KOPT-K1 (cell line): Measurements from ENCODE around the gene APP.
"Not testable (repeated sequence)": the region's sequence is repeated elsewhere in the genome, so short reads cannot be mapped to it uniquely, and the experiment has no call there.

Source experiments
- H3K27ac ChIP-seq: fragments of 200-600 bp; sonication (generic); 2 replicates; pipeline ENCODE4 v1.5.1; 2016; ENCODE audit warnings: antibody characterized with exemption, mild to moderate bottlenecking, low read depth, low read length; ENCODE audit not compliant: poor library complexity, severe bottlenecking
- H3K36me3 ChIP-seq: fragments of 200-600 bp; sonication (generic); 2 replicates; pipeline ENCODE4 v1.5.1; 2017; ENCODE audit warnings: antibody characterized with exemption, mild to moderate bottlenecking, low read length, moderate library complexity; ENCODE audit not compliant: insufficient read depth
- H3K9me3 ChIP-seq: fragments of 200-600 bp; sonication (generic); 2 replicates; pipeline ENCODE4 v1.5.1; 2017; ENCODE audit warnings: antibody characterized with exemption, low read length, mild to moderate bottlenecking; ENCODE audit not compliant: insufficient read depth, poor library complexity, severe bottlenecking

Gene APP

DNA sequence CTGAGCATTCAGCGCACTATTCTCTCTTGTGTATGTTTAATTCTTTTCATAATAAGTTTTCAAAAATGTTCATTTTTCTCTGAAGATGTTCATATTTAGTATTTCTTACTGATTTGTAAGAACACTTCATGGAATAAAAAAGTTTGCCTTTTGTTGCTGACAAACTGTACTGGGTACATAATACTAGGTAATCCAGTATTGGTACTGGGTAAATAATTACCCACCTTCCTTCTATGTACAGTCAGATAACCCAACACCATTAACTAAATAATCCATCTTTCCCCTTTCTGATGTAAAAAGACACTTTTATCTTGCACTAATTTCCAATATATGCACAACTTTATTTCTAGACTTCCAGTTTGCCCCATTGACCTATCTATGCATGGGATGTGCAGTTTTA lies 23.9 kb downstream of the APP start:
- Histone ChIP-seq H3K9me3 (no peaks in the 10 kb centered on the region), H3K36me3 (no peaks in the 10 kb centered on the region), H3K27ac (no peak overlapping the region)

DNA sequence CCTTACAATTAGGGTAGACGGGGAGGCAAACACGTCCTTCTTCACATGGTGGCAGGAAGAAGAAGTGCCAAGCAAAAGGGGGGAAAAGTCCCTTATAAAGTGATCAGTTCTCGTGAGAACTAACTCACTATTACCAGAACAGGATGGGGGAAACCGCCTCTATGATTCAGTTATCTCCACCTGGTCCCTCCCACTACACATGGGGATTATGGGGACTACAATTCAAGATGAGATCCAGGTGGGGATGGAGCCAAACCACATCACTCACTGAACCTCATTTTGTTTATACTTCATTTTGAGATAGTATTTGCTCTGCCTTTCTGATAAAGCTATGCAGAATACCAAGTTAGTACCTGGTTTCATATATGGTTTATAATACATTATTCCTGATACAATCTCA lies 26.5 kb downstream of the APP start:
- no peaks in the 10 kb centered on the region for H3K9me3 ChIP-seq
- H3K27ac ChIP-seq: no peak overlapping the region
- no peaks in the 10 kb centered on the region for H3K36me3 ChIP-seq

DNA sequence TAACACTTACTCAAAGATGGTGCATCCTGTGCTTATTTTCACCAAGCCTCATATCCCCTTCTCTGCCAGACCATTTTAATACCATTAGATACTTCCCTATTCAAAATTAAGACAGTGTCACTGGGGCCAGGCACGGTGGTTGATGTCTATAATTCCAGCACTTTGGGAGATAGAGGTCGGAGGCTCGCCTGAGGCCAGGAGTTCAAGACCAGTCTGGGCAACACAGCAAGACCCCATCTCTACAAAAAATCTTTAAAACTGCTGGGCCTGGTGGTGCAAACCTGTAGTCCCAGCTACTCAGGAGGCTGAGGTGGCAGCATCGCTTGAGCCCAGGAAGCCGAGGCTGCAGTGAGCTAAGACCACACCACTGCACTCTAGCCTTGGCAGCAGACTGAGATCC lies 28.2 kb downstream of the APP start:
- Histone ChIP-seq H3K27ac (no peak overlapping the region), H3K9me3 (no peaks in the 10 kb centered on the region), H3K36me3 (no peaks in the 10 kb centered on the region)

DNA sequence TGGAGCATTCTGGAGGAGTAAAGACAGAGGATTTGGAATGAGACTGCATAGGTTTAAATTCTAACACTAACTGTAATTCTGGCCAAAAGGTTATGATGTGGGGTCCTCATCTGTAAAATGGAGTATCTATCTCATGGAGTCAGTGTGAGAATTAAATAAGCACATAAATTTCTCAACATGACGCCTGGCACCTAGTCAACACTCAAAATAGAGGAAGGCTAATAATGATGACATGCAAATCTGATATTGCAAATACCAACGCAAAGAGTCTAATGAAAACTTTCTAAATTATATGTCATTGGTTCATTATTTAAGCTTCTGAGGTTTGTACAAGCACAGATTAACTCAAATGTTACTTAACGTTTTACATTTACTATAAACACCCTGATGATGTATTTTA lies 29.6 kb downstream of the APP start:
- Histone ChIP-seq H3K27ac (no peak overlapping the region), H3K9me3 (no peaks in the 10 kb centered on the region), H3K36me3 (no peaks in the 10 kb centered on the region)

DNA sequence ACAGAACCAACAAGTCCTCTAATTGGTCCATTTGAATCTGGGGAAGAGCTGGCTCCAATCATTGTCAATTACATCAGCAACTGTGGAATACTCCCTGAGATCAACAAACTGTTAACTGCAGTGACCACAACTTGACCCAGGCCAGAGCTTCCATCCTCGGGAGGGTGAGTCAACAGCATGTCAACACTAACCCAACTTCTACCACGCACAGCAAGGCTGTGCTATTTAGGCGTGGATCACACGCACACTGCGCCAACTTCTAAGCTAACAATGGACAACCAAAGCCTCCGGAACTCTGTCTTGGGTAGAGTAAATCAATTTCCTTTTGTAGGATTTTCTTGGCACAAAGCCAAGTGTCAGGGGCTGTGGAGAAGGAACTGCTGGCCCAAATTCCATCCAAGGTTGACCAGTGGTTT lies 30.4 kb downstream of the APP start:
- H3K9me3 ChIP-seq: no peaks in the 10 kb centered on the region
- no peaks in the 10 kb centered on the region for H3K36me3 ChIP-seq
- no peak overlapping the region for H3K27ac ChIP-seq

DNA sequence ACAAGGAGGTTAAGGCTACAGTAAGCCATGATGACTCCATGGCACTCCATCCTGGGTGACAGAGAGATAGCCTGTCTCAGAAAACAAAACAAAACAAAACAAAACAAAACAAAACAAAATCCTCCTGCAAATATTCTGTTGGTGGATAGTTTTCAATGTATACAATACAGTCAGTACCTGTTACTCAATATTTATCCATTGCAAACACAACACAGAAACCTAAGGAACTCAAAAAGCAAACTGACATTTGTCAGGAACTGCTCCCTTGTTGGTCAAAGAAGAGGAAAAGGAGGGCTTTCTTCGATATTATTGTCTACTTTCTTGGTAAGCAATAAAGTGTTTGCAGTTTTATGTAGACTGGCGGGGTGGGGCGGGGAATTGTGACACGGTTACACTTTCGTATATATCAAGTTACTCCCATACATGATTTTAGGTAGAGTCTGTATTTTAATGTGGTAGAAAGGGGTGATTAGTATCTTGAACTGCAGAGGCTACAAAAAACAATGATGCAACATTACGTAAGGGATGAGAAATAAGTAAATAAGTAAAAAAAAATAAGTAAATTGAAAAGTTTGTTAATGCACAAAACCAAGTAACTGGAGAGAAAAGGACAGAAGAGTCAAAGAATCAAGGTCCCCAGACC lies 31.8 kb downstream of the APP start:
- no peak overlapping the region for H3K27ac ChIP-seq
- H3K9me3 ChIP-seq: no peaks in the 10 kb centered on the region
- H3K36me3 ChIP-seq: no peaks in the 10 kb centered on the region

DNA sequence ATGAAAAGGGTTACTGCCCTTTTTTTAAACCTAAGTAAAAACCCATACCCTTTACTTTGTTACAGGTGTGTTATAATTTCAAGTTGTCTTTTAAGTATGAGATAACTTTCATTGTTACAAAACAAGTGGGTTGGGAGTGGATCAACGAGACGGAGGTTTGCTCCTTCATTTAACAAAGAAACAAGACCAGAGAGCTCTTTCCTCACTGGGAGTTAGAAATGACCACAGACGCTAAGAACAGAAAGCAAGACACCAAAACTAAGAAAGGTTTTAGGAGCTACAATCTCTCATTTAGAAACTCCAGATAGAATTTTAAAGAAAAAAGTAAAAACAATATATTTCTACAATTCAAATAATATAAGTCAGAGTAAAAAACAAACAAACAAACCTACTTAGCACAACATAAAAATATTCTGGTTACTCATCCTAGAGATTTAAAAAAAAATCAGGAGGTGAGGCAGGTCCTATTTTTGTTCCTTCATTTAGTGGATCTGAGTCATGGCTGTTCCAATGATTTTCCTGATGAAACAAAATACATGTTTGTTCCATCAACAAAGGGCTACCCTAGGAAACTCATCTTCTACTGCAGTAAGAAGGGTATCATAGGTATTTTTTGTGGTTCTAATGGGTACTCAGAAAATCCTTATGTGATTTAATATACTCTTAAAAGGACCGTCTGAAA lies 33.0 kb downstream of the APP start:
- Histone ChIP-seq H3K27ac (no peak overlapping the region), H3K36me3 (no peaks in the 10 kb centered on the region), H3K9me3 (no peaks in the 10 kb centered on the region)

DNA sequence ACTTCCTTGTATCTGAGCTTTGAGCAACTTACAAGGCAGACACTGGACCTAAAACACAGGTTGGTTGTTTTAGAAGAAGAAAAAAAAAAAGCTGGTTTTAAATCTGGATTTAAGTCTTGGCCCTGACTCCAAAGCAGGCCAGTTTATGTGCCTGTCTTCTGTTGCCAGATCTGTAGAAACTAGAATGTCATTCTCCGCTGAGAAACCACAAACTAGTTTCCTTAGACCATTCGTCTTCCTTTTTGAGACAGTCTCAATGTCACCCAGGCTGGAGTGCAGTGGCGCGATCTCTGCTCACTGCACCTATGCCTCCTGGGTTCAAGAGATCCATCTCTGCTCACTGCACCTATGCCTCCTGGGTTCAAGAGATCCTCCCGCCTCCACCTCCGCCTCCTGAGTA lies 33.9 kb downstream of the APP start:
- Histone ChIP-seq H3K36me3 (no peaks in the 10 kb centered on the region), H3K27ac (no peak overlapping the region), H3K9me3 (no peaks in the 10 kb centered on the region)

DNA sequence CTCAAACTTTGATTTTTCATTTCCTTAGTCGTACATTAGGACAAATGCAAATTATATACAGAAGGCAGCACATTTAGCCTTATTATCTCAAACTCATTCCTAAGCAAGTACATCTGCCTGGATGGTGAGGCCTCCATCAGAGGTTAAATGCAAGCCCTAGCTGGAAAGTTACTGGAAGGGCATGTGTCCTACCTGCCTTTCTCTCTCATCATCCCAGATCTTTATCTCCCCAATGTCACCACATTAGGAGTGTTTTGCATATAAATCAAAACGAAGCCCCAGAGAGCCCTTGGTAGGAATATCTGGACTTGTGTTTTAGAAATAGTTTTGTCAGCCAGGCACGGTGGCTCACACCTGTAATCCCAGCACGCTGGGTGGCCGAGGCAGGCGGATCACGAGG lies 35.0 kb downstream of the APP start:
- Histone ChIP-seq H3K9me3 (no peaks in the 10 kb centered on the region), H3K36me3 (no peaks in the 10 kb centered on the region), H3K27ac (no peak overlapping the region)

DNA sequence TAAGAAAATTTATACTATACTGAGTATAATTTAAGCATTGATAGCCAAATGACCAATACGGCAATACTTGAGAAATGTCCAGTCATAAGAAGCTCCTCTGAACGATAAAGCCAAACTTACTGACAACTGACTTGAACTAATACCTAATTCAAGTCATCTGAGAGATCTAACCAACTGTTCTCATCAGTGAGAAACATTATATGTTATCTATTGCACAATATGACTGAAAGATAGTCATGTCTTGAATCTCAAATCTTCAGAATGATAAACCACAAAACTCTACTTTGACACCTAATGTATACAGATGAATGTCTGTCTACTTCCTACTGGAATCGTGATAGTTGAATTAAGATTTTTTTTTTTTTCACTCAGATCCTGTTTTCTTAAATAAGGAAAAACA lies 39.0 kb downstream of the APP start:
- Histone ChIP-seq H3K36me3 (no peaks in the 10 kb centered on the region), H3K27ac (no peak overlapping the region), H3K9me3 (no peaks in the 10 kb centered on the region)

DNA sequence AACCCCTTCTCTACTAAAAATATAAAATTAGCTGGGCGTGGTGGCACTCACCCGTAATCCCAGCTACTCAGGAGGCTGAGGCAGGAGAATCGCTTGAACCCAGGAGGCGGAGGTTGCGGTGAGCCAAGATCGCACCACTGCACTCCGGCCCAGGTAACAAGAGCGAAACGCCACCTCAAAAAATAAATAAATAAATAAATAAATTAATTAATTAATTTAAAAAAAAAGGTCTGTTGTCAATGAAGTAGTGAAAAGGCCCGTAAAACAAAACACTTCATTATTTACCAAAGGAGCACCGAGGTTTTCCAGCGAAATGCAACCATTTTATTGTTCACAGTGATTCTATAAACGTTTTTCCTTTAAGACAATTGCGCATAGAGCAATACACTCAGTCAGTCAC lies 39.5 kb downstream of the APP start:
- not testable (repeated sequence) for H3K27ac ChIP-seq, H3K36me3 ChIP-seq, H3K9me3 ChIP-seq

DNA sequence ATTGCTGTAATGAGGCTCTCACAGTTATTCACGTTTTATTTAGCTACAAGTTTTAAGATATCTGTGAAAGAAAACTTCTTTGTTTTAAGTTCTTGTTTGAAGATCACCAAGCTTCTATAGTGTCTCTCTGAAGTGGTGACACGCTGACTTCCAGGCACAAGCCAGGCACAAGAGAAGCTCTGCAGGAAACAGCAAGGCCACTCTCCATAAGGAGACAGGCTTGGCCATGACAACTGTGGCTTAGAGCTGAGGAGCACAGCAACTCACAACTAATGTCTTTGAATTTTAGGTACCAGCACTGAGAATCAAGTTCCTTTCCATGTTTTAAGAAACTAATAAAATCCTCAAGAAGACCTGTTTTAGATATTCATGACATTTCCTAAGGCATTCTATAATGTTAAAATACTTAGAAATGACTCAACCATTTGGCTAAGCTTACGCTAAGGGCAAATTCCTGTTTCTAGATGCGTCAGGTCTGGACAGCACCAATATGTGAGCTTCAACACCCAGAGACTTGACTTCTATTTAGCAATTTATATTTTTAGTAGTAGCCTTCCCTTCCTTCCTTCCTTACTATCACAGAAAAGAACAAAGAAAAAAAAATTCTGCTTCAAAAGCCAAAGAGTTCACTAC lies 40.2 kb downstream of the APP start:
- Histone ChIP-seq H3K27ac (no peak overlapping the region), H3K9me3 (no peaks in the 10 kb centered on the region), H3K36me3 (no peaks in the 10 kb centered on the region)

DNA sequence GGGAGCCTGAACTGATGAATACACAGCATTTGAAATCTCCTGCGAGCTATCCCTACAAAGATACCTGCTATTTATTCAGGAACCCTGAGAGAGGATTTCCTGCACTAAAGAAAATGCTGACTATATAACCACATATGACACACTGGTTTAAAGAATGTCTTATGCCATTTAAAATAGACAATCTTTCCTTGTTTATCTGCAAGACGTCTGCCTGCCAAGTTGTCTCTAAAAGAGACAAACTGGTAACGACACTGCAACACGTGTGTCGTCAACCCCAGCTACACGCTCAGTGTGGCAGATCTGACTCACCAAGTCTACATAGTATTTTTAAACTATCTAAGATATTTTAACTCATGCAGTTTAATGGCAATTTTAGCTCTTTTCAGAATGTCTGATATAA lies 42.7 kb downstream of the APP start:
- Histone ChIP-seq H3K9me3 (no peaks in the 10 kb centered on the region), H3K27ac (no peak overlapping the region), H3K36me3 (no peaks in the 10 kb centered on the region)

DNA sequence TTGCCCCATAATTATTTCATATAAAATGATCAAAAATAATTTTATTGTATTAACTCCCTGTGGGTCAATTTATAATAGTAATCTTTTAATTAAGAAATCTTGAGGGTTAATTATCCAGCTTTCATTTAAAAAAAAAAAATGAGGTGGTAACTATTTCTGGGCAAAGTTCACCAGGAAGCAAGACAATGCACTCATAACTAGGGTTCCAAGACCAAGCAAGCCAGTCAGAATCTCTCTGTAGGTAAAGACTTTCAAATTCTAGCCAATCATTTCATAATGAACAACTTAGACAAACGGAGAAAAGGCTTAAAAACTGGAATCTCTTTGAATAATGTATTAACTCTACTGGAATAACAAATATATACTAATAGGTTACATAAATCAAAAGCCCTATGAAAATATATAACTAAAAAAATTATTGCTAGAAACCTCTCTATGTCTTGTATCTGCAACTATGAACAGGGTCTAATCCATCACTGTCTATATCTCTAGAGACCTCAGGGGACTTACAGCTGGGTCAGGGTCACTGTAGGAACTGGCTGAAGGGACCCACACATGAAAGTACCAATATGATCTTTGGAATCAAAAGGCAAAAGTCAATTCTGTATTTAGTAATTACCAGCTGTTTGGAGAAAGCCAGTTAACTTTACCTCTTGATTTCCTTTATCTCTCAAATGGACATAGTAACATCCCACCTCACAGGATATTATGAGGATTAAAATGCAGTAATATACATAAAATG lies 43.3 kb downstream of the APP start:
- no peak overlapping the region for H3K27ac ChIP-seq
- H3K9me3 ChIP-seq: no peaks in the 10 kb centered on the region
- H3K36me3 ChIP-seq: no peaks in the 10 kb centered on the region

DNA sequence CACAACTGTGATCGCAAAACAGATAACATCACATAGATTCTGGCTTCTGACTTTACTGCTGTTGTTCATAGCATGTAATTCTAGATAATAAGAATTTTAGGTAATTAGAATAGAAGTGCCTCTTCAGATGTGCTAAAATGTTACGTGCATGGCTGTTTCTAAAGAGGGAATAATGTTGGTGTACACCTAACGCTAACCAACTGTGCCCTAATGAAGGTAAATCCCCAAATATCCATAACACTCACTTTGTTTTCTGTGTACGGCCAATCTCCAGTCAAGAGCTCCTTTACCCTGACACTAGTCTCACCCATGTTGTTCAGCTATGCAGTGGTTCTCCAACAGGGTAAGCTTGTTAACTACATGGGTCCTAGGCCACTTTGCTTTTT lies 44.4 kb downstream of the APP start:
- H3K27ac ChIP-seq: no peak overlapping the region
- no peaks in the 10 kb centered on the region for H3K9me3 ChIP-seq
- no peaks in the 10 kb centered on the region for H3K36me3 ChIP-seq
